ENCODE data around the gene LHFPL6. TPM values are rescaled to one million over a fixed set of nuclear protein-coding genes. Genes with fewer than 3 reads are reported as not detected.

LHFPL6 gene
- total RNA-seq, 1 donor from 2014 or later = 54.8 TPM

DNA sequence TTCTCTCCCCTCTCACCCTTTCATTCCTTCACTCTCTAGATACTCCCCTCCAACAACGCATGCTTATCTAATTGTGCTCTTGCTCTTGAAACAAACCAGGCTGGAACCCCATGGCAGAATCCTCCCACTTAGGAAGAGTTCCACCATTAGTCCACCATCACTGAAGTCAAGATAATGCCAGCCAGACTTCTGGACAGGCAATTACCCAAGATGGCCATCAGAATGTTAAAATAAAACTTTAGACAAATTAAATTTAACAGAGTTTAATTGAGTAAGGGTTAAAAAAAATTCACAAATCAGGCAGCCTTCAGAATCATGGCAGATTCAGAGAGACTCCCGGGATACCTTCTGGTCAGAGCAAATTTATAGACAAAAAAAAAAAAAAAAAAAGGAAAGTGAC is 221.5 kb downstream of the LHFPL6 start:
- no peak for DNase-seq (ENCODE audit: extremely low spot score in 2 of 2)
- TF ChIP-seq POLR2A (IDR thresholded peaks at IDR 0.05) = no peak
- no peak for TF ChIP-seq POLR2AphosphoS5 (IDR thresholded peaks at IDR 0.05; ENCODE audit: insufficient read depth in 1 of 2, low read depth in 1 of 2)
- TF ChIP-seq, protein P1, sequence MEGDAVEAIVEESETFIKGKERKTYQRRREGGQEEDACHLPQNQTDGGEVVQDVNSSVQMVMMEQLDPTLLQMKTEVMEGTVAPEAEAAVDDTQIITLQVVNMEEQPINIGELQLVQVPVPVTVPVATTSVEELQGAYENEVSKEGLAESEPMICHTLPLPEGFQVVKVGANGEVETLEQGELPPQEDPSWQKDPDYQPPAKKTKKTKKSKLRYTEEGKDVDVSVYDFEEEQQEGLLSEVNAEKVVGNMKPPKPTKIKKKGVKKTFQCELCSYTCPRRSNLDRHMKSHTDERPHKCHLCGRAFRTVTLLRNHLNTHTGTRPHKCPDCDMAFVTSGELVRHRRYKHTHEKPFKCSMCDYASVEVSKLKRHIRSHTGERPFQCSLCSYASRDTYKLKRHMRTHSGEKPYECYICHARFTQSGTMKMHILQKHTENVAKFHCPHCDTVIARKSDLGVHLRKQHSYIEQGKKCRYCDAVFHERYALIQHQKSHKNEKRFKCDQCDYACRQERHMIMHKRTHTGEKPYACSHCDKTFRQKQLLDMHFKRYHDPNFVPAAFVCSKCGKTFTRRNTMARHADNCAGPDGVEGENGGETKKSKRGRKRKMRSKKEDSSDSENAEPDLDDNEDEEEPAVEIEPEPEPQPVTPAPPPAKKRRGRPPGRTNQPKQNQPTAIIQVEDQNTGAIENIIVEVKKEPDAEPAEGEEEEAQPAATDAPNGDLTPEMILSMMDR (IDR thresholded peaks at IDR 0.05) = no peak
- peaks cover 34% of the 10 kb centered on the region for H3K4me1 ChIP-seq
- no peaks in the 10 kb centered on the region for H3K36me3 ChIP-seq
- intact Hi-C loops (cut with DNase I) = no loop called here
- no peak overlapping the region for H3K4me3 ChIP-seq
- no peaks in the 10 kb centered on the region for H3K9me3 ChIP-seq
- H3K27ac ChIP-seq = no peak overlapping the region
- no peaks in the 10 kb centered on the region for H3K27me3 ChIP-seq

DNA sequence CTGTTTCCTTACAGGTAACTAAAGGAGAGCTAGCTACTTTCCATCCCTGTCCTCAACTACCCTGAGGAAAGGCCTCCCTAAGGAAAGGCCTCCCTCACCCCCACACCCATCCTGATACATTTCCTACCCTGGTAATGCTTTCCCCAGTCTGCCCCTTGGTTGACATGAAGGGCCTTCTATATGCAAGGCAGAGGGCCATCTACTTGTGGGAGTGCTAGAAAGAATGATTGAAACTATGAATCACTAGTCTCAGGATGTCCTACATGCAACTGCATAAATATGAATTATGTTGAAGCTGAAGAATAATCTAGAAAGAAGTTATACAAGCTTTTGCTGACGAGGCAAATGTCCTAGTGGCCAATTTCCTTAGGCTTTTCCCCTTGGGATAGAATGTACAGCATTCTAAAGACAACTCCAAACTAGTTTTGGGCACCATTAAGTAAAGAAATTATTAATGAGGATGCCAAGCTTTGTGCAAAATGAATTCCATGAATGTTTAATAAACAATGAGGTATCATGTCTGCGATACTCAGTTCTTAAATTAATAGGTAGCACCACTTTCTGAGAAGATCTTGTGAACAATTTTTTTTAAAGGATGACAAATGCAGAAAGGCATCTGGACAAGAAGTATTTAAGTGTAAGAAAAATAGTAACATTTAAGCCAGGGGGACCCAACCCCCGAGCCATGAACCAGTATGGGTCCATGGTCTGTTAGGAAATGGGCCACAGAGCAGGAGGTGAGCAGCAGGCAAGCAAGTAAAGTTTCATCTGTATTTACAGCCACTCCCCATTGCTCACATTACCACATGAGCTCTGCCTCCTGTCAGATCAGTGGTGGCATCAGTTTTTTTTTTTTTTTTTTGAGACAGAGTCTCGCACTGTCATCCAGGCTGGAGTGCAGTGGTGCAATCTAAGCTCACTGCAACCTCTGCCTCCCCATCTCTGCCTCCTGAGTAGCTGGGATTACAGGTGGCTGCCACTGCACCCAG is 223.0 kb downstream of the LHFPL6 start:
- no peak overlapping the region for H3K27ac ChIP-seq
- no peaks in the 10 kb centered on the region for H3K36me3 ChIP-seq
- no peaks in the 10 kb centered on the region for H3K9me3 ChIP-seq
- H3K4me1 ChIP-seq = peaks cover 27% of the 10 kb centered on the region
- no peaks in the 10 kb centered on the region for H3K27me3 ChIP-seq
- TF ChIP-seq, protein P1 (IDR thresholded peaks at IDR 0.05) = no peak
- TF ChIP-seq POLR2AphosphoS5 (IDR thresholded peaks at IDR 0.05; ENCODE audit: insufficient read depth in 1 of 2, low read depth in 1 of 2) = no peak
- no peak for TF ChIP-seq POLR2A (IDR thresholded peaks at IDR 0.05)
- H3K4me3 ChIP-seq = no peak overlapping the region
- intact Hi-C loops (cut with DNase I) = no loop called here
- DNase-seq (ENCODE audit: extremely low spot score in 2 of 2) = no peak

DNA sequence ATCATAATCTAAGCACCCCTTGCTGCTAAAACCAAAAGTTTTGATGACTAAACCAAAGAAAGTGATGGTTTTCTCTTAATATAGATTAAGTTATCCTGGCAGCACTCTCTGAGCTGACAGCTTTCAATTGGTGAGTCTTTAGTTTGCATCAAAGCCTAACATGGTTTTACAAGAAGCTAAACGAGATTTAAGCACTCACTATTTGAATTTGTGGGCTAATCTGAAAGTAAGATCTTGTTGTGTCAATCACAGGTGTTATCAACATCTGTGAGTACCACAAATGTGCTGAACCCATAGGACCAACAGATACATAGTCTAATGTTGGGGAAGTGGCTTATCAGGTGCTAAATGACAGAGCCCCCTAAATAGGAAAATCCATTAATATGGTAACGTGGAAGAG is 223.9 kb downstream of the LHFPL6 start:
- intact Hi-C loops (cut with DNase I) = no loop called here
- H3K27ac ChIP-seq = peak overlapping the region; percentile 44
- TF ChIP-seq POLR2A (IDR thresholded peaks at IDR 0.05) = no peak
- TF ChIP-seq, protein P1 (IDR thresholded peaks at IDR 0.05) = no peak
- no peak for TF ChIP-seq POLR2AphosphoS5 (IDR thresholded peaks at IDR 0.05; ENCODE audit: insufficient read depth in 1 of 2, low read depth in 1 of 2)

DNA sequence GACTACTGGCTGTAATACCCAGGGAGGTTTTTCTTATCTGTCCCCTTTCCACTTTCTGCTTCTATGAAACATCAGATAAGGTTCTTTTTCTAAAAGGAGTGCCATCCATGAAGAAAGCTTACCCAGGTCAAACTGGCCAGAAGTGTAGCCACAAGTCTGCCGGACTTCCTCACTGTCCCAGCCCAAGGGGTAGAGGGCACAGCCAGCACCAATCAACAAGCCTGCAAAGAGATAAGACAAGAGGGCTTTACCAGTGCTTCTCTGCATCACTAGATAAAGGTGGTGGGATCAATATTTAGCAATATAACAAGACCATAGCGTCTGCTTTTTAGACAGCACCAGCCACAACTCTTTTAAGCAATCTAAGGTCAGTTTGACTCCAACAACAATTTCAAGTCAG is 224.7 kb downstream of the LHFPL6 start:
- DNase-seq (ENCODE audit: extremely low spot score in 2 of 2) = no peak
- intact Hi-C loops (cut with DNase I) = no loop called here
- Histone ChIP-seq H3K9me3 (no peaks in the 10 kb centered on the region), H3K27me3 (no peaks in the 10 kb centered on the region), H3K36me3 (no peaks in the 10 kb centered on the region), H3K4me1 (peaks cover 22% of the 10 kb centered on the region), H3K4me3 (no peak overlapping the region), H3K27ac (peak overlapping the region; percentile 44)
- TF ChIP-seq, protein P1 (IDR thresholded peaks at IDR 0.05) = no peak
- no peak for TF ChIP-seq POLR2A (IDR thresholded peaks at IDR 0.05)
- TF ChIP-seq POLR2AphosphoS5 (IDR thresholded peaks at IDR 0.05; ENCODE audit: insufficient read depth in 1 of 2, low read depth in 1 of 2) = no peak

More for the DNA sequence above, 223.9 kb downstream of the LHFPL6 start:
- Histone ChIP-seq H3K9me3 (no peaks in the 10 kb centered on the region), H3K4me3 (no peak overlapping the region), H3K4me1 (peaks cover 24% of the 10 kb centered on the region), H3K27me3 (no peaks in the 10 kb centered on the region), H3K36me3 (no peaks in the 10 kb centered on the region)
- no peak for DNase-seq (ENCODE audit: extremely low spot score in 2 of 2)

DNA sequence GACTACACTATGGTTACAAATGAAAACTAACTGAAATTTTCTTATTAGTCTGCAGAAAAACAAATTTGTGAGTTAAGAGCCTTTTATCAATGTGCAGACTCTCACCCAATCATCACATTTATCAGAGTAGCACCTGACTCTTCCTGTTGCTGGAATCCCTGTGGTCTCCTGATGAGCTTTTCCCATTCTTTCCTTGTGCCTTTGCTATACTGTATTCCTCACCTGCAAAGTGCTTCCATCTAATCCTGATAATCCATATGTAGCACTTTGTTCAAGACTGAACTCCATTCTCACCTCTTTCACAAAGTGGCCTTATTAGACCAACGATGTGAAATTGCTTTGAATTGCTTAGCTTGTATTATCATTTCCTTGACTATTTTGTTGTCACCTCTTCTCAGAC is 225.3 kb downstream of the LHFPL6 start:
- Histone ChIP-seq H3K27me3 (no peaks in the 10 kb centered on the region), H3K36me3 (no peaks in the 10 kb centered on the region), H3K9me3 (no peaks in the 10 kb centered on the region), H3K27ac (no peak overlapping the region), H3K4me3 (no peak overlapping the region), H3K4me1 (peaks cover 17% of the 10 kb centered on the region)
- intact Hi-C loops (cut with DNase I) = no loop called here
- no peak for DNase-seq (ENCODE audit: extremely low spot score in 2 of 2)
- TF ChIP-seq, protein P1 (IDR thresholded peaks at IDR 0.05) = no peak
- TF ChIP-seq POLR2A (IDR thresholded peaks at IDR 0.05) (no peak), POLR2AphosphoS5 (IDR thresholded peaks at IDR 0.05; ENCODE audit: insufficient read depth in 1 of 2, low read depth in 1 of 2) (no peak)

Measured in vagina (tissue), 2 donors.